ENCODE measurements around the gene DNAJB12.
"Not testable (repeated sequence)": the region's sequence is repeated elsewhere in the genome, so short reads cannot be mapped to it uniquely, and the experiment has no call there.

The DNAJB12 gene

DNA sequence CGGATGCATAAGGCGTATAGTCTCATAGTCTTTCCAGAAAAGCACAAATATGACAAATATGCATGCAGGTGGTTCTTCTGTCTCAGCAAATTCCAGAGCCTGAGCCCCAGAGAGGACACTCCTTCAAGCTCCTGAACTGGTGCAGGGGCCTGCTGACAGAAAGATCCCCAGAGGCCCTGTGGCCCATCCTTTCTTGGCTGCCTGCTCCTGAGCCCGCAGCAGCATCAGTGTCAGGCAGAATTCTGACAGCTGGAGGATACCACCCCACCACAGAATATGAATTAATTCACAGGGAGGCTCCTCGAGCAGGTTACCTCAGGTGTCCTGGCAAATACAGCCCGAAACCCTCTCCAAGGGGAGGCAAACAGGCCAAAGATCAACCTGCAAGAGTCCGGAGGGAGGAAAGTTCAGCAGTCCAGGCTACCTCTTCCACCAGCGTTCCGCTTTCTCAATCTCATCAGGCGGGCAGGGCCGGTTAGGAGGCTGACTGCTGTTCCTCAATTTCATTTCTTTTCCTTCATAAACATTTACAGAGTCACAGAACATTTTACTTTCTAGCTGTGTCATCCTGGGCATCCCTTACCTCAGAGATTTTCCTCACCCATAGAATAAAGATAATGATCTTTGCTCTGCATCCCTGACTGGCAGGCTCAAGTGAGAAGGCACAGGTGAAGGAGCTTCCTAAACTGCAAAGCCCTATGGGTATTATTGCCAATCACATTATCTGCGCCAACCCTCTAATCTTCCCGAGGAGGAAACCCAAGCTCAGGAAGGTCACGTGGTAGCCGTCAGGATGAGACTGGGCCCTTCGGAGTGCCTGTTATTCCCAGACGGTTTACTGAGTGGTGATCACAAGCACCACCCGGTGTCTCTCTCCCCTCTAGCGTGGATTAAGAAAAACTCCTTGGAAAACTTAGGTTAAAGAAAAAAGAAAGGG, 1.4 kb downstream of the DNAJB12 start:
- DNase-seq = no peak

- DNase-seq = no peak
Measured at GRCh38 chr10:72351479-72351878, 3.2 kb downstream of the DNAJB12 start.

DNA sequence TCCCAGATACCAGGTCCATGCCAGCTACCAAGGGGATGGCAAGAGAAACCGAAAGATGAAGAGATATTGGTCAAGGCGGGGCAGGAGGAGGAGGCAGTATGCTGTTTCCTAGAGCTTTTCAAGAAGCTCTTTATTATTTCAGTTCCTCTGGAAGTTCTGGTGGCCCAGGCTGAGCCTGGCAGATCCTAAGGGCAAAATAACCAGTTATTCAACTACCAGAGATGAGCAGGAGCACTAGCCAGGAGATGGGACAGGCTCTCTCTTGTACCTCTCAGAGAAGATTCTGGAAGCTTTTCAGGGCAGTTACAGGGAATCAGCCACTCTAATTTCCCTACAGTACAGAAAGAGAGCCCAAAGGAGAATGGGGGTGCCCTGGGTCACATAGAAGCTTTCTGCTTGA, 5.3 kb downstream of the DNAJB12 start:
- no peak for DNase-seq

GRCh38 chr10:72348282-72348681, 6.4 kb downstream of the DNAJB12 start:
- peak; percentile 47 for DNase-seq

GRCh38 chr10:72346117-72346516, 8.6 kb downstream of the DNAJB12 start:
- not testable (repeated sequence) for DNase-seq

- peak; percentile 44 for DNase-seq
Measured at GRCh38 chr10:72344932-72345331, 9.8 kb downstream of the DNAJB12 start.

DNA sequence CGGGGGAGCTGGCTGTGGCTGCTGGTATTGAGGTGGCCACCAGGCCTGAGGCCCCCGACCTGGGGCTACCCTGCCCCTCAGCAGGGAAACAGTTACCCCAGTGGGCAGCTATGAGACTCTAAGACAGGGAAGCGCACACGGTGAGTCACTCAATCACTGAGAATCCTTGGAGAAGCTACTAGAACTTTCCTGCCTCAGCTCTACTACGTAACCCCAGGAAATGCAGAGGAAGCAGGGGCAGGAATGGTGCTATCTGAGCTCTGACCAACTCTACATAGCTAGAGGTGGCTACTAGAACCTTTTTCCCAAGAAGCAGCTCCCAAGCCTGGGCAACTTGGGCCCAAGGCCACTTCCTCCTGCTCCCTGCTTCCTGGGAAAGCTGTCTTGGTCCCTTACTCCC, 11.8 kb downstream of the DNAJB12 start:
- DNase-seq = peak; percentile 47

- DNase-seq = peak; percentile 84
Measured at GRCh38 chr10:72340510-72341261, 14.0 kb downstream of the DNAJB12 start.

- DNase-seq = no peak
Measured at GRCh38 chr10:72338180-72338579, 16.5 kb downstream of the DNAJB12 start.

- DNase-seq = no peak
Measured at GRCh38 chr10:72337722-72338121, 17.0 kb downstream of the DNAJB12 start.

- DNase-seq = peak; percentile 78
Measured at GRCh38 chr10:72337039-72337629, 17.6 kb downstream of the DNAJB12 start.

DNA sequence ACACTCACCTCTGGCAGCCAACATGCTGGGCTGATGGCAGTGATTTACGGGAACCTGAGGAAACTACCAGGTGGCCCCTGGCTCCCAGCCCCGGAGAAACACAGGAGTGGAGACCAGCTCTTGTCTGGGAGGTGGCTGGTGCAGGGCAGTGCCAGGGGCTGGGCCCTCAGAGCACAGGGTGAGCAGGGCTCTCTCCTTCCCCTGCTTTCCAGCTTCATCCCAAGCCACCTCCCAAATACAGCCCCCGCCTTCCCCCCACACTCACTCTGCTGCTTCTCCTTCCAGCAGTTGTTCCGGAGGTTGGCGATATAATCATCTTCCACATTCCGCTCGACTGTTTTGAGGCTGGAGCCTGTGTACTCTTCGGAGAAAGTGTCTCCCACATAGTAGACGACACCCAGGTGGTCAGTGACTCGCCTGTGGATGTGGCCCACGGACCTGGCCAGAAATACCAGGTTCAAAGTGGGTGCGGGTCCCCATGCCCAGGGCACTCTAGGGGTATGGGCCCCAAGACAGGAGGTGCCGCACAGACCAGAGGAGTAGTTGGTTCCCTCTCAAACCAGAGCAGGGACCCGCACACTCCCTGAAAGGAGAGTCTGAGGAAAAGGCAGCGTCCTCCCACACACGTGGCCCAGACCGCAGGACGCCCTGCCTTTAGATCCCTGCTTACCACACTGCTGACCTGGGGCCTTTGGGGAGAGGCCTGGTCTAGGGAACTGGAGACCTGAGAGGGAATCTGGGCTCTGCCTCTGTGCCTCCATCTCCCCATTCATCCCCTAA, 18.3 kb downstream of the DNAJB12 start:
- peak; percentile 50 for DNase-seq

DNA sequence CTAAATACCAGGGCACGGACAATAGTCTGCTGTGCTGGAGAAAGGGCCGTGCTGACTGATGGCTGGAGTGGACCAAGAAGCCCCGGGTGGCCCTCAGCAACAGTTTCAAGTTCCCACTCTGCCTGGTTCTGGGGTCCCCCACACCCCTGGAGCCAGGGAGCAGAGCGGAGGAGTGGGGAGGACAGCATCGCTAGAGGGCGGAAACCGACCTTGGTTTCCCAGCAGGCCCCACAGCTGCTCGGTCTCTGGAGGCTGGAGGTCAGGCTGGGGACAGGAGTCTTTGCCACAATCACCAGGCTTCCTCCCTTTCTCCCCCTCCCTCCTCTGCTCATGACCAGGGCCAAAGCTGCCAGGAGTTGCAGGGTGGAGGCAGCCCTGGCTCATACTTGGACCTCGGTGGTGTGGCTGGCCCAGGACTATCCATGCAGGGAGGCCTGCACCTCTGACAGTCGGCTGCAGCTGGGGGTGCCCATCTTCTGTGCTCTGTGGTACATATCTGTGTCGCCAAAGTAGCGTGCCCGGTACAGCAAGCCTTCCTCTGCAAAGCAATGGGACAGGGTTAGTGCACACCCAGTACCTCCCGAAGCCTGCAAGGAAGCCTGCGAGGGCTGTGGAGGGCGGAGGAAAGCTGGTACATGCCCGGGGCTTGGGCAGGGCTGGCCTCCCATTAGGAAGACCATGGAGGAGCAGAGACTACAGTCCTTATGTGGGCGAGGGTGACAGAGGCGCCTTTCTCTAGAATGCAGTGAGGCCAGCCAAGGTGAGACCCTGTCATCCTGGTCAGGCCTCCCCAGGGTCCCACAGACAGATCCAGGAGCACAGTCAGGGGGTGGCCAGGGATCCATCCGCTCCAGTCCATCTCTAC, 19.1 kb downstream of the DNAJB12 start:
- DNase-seq = peak; percentile 43

- peak; percentile 53 for DNase-seq
Measured at GRCh38 chr10:72334825-72335393, 19.8 kb downstream of the DNAJB12 start.

GRCh38 chr10:72334196-72334824, 20.4 kb downstream of the DNAJB12 start:
- DNase-seq = peak; percentile 72

GRCh38 chr10:72333112-72334015, 21.4 kb downstream of the DNAJB12 start:
- DNase-seq = peak; percentile 51

- no peak for DNase-seq
Measured at GRCh38 chr10:72332423-72333111, 22.2 kb downstream of the DNAJB12 start.

DNA sequence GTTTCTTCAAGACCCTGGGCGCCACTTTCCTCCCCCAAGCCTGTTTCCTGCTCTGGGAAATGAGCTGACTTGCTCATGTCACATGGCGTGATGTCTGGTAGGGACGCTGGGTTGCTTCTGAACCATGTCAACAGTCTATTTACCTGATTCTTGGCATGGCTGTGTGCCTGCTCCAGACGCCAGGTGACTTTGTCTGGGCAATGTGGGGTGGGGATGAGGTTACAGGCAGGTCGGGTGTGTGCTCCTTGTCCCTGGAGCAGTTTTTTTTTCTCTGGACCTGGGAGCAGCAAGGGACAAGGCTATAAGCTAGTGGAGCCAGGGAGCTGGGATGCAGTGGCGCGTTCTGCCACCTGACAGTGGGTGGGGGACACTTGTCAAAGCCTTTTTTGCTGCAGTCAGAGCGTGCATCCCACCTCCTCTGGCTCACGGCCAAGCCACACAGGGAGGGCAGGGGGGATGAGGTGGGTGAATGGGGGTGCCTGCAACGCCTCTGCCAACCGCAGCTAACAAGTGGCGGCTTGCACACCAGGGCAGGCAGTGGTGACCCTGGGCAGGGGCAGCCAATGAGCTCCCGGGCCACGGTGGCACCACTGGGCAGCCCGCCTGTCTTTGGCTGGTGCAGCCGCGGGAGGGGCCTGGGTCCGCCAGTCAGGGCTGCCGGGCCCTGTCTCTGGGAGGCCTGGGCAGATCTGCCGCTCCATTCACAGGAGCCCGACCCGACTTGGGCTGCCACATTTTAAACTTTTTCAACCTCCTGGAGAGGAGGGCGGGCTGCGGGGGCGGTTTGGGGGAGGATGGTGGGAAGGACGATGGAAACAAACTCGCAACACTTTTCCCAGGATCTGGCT, 22.9 kb downstream of the DNAJB12 start:
- DNase-seq = peak; percentile 95
